ENCODE results near the gene LRRK2. TPM values are rescaled to one million over a fixed set of nuclear protein-coding genes. Genes with fewer than 3 reads are reported as not detected.

The LRRK2 gene
- total RNA-seq, 1 donor from 2014 or later: 11.0 TPM

DNA sequence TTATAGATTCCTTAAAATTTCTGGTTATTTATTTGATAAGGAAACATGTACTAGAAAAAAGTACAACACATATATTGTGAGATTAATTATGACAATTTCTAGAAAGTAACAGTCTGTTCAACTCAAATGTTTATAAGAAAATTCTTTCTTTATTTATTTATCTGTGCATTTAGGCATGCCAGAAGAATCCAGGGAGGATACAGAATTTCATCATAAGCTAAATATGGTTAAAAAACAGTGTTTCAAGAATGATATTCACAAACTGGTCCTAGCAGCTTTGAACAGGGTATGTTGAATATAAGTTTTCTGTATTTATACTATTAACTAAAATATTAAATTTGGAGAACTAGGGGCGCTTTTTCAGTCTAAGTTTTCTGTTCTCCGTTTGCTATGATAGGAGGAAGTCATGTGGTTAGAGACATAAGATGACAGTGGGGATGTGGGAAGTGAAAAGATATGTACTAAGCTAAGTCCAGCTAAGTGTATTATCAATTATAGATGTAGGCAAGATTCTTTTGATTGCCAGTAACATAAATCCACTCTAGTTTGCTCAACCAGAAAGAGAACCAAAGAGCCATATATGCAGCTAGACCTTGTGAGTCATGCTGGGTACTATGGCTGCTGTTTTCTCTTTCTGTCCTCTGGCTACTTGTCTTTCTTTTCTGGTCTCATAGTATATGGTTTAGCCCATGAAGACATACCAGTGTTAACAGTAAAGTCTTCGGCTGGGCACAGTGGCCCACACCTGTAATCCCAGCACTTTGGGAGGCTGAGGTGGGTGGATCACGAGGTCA lies 39.0 kb downstream of the LRRK2 start:
- Histone ChIP-seq H3K9ac (ENCODE audit: low read depth in 1 of 3, low read length in 3 of 3) (no peak overlapping the region), H3K9me3 (ENCODE audit: control insufficient read depth in 3 of 3, low read length in 3 of 3) (peaks cover 0 to 2% (median 0%) of the 10 kb centered on the region in 3 donors), H3K4me1 (ENCODE audit: control insufficient read depth in 3 of 3, insufficient read depth in 3 of 3, low read length in 3 of 3) (no peaks in the 10 kb centered on the region), H3K4me3 (ENCODE audit: low read length in 3 of 3) (no peak overlapping the region), H3K27me3 (ENCODE audit: control insufficient read depth in 3 of 3, insufficient read depth in 3 of 3, low read length in 3 of 3) (no peaks in the 10 kb centered on the region), H3K27ac (ENCODE audit: low read depth, low read length) (no peak overlapping the region), H3K36me3 (ENCODE audit: control insufficient read depth in 3 of 3, insufficient read depth in 3 of 3, low read length in 3 of 3) (peaks cover 0 to 20% (median 17%) of the 10 kb centered on the region in 3 donors)

GRCh38 chr12:40271981-40272664 lies 47.3 kb downstream of the LRRK2 start:
- Histone ChIP-seq H3K4me1 (ENCODE audit: control insufficient read depth in 3 of 3, insufficient read depth in 3 of 3, low read length in 3 of 3) (no peaks in the 10 kb centered on the region), H3K36me3 (ENCODE audit: control insufficient read depth in 3 of 3, insufficient read depth in 3 of 3, low read length in 3 of 3) (peaks cover 0 to 7% (median 0%) of the 10 kb centered on the region in 3 donors), H3K4me3 (ENCODE audit: low read length in 3 of 3) (no peak overlapping the region)

DNA sequence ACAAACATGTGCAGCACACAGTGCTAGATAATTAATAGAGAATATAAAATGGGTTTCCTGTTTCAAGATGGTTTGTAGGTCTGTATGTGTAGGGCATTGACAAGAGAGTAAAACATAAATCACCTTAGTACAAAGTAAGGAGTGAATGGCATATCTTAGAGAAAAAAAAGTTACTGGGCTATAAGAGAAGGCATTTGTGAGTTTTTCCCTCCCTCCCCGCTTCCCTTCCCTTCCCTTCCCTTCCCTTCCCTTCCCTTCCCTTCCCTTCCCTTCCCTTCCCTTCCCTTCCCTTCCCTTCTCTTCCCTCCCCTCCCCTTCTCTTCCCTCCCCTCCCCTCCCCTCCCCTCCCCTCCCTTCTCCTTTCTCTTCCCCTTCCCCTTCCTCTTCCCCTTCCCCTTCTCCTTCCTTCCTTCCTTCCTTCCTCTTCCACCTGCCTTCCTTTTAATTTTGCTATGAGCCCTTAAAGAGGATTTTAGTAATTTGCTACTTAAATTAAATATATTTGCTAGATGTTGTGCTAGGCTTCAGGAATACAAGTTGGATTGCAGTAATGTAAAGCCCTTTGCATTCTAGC lies 57.1 kb downstream of the LRRK2 start:
- H3K36me3 ChIP-seq (ENCODE audit: control insufficient read depth in 3 of 3, insufficient read depth in 3 of 3, low read length in 3 of 3): peaks cover 6 to 17% (median 8%) of the 10 kb centered on the region in 3 donors
- no peaks in the 10 kb centered on the region for H3K4me1 ChIP-seq (ENCODE audit: control insufficient read depth in 3 of 3, insufficient read depth in 3 of 3, low read length in 3 of 3)
- H3K27me3 ChIP-seq (ENCODE audit: control insufficient read depth in 3 of 3, insufficient read depth in 3 of 3, low read length in 3 of 3): no peaks in the 10 kb centered on the region
- no peaks in the 10 kb centered on the region for H3K9me3 ChIP-seq (ENCODE audit: control insufficient read depth in 3 of 3, low read length in 3 of 3)
- H3K27ac ChIP-seq (ENCODE audit: low read depth, low read length): no peak overlapping the region
- no peak overlapping the region for H3K4me3 ChIP-seq (ENCODE audit: low read length in 3 of 3)
- no peak overlapping the region for H3K9ac ChIP-seq (ENCODE audit: low read depth in 1 of 3, low read length in 3 of 3)

More at GRCh38 chr12:40271981-40272664, 47.3 kb downstream of the LRRK2 start:
- no peaks in the 10 kb centered on the region for H3K9me3 ChIP-seq (ENCODE audit: control insufficient read depth in 3 of 3, low read length in 3 of 3)
- no peak overlapping the region for H3K9ac ChIP-seq (ENCODE audit: low read depth in 1 of 3, low read length in 3 of 3)
- no peak overlapping the region for H3K27ac ChIP-seq (ENCODE audit: low read depth, low read length)
- H3K27me3 ChIP-seq (ENCODE audit: control insufficient read depth in 3 of 3, insufficient read depth in 3 of 3, low read length in 3 of 3): no peaks in the 10 kb centered on the region

- no peaks in the 10 kb centered on the region for H3K9me3 ChIP-seq (ENCODE audit: control insufficient read depth in 3 of 3, low read length in 3 of 3)
- no peaks in the 10 kb centered on the region for H3K27me3 ChIP-seq (ENCODE audit: control insufficient read depth in 3 of 3, insufficient read depth in 3 of 3, low read length in 3 of 3)
- H3K4me1 ChIP-seq (ENCODE audit: control insufficient read depth in 3 of 3, insufficient read depth in 3 of 3, low read length in 3 of 3): no peaks in the 10 kb centered on the region
- no peak overlapping the region for H3K9ac ChIP-seq (ENCODE audit: low read depth in 1 of 3, low read length in 3 of 3)
- no peak overlapping the region for H3K27ac ChIP-seq (ENCODE audit: low read depth, low read length)
- peaks cover 4 to 15% (median 8%) of the 10 kb centered on the region in 3 donors for H3K36me3 ChIP-seq (ENCODE audit: control insufficient read depth in 3 of 3, insufficient read depth in 3 of 3, low read length in 3 of 3)
- H3K4me3 ChIP-seq (ENCODE audit: low read length in 3 of 3): no peak overlapping the region
Observed at GRCh38 chr12:40286583-40286982, 61.8 kb downstream of the LRRK2 start.

DNA sequence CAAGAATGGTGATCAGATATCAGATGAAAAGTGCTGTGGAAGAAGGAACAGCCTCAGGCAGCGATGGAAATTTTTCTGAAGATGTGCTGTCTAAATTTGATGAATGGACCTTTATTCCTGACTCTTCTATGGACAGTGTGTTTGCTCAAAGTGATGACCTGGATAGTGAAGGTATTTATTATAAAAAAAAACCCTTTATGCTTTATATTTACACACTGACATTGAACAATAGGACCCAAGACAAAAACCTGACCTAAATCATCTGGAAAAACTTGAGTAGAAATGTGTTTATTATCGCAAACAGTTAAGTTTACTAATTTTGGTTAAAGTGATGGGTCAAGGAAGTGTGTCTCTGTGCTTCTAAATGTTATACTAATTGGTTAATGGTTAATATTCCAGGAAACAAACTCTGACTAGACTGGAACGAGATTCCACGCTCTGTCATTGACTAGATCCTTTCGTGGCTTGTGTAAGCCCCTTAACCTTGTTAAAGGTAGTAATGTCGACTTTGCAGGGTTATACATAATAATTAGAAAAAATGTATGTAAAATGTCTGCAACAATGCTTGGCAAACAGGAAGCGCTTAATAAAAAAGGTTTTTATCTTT lies 62.7 kb downstream of the LRRK2 start:
- Histone ChIP-seq H3K9me3 (ENCODE audit: control insufficient read depth in 3 of 3, low read length in 3 of 3) (no peaks in the 10 kb centered on the region), H3K27me3 (ENCODE audit: control insufficient read depth in 3 of 3, insufficient read depth in 3 of 3, low read length in 3 of 3) (no peaks in the 10 kb centered on the region), H3K4me1 (ENCODE audit: control insufficient read depth in 3 of 3, insufficient read depth in 3 of 3, low read length in 3 of 3) (no peaks in the 10 kb centered on the region), H3K4me3 (ENCODE audit: low read length in 3 of 3) (no peak overlapping the region), H3K27ac (ENCODE audit: low read depth, low read length) (no peak overlapping the region), H3K9ac (ENCODE audit: low read depth in 1 of 3, low read length in 3 of 3) (no peak overlapping the region), H3K36me3 (ENCODE audit: control insufficient read depth in 3 of 3, insufficient read depth in 3 of 3, low read length in 3 of 3) (peaks cover 4 to 15% (median 8%) of the 10 kb centered on the region in 3 donors)

- Histone ChIP-seq H3K9ac (ENCODE audit: low read depth in 1 of 3, low read length in 3 of 3) (no peak overlapping the region), H3K4me3 (ENCODE audit: low read length in 3 of 3) (no peak overlapping the region), H3K36me3 (ENCODE audit: control insufficient read depth in 3 of 3, insufficient read depth in 3 of 3, low read length in 3 of 3) (peaks cover 0 to 9% (median 2%) of the 10 kb centered on the region in 3 donors), H3K27ac (ENCODE audit: low read depth, low read length) (no peak overlapping the region), H3K9me3 (ENCODE audit: control insufficient read depth in 3 of 3, low read length in 3 of 3) (no peaks in the 10 kb centered on the region), H3K4me1 (ENCODE audit: control insufficient read depth in 3 of 3, insufficient read depth in 3 of 3, low read length in 3 of 3) (no peaks in the 10 kb centered on the region), H3K27me3 (ENCODE audit: control insufficient read depth in 3 of 3, insufficient read depth in 3 of 3, low read length in 3 of 3) (no peaks in the 10 kb centered on the region)
Observed at GRCh38 chr12:40292788-40293429, 68.1 kb downstream of the LRRK2 start.

DNA sequence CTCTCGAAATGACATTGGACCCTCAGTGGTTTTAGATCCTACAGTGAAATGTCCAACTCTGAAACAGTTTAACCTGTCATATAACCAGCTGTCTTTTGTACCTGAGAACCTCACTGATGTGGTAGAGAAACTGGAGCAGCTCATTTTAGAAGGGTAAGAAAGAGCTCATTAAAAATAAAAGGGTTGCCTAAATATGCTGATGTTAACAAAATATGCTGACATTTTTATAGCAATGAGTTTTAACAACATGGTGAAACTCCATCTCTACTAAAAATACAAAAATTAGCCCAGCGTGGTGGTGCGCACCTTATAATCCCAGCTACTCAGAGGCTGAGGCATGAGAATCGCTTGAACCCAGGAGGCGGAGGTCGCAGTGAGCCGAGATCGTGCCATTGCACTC lies 73.5 kb downstream of the LRRK2 start:
- Histone ChIP-seq H3K4me1 (ENCODE audit: control insufficient read depth in 3 of 3, insufficient read depth in 3 of 3, low read length in 3 of 3) (no peaks in the 10 kb centered on the region), H3K36me3 (ENCODE audit: control insufficient read depth in 3 of 3, insufficient read depth in 3 of 3, low read length in 3 of 3) (peaks cover 0 to 15% (median 9%) of the 10 kb centered on the region in 3 donors), H3K9me3 (ENCODE audit: control insufficient read depth in 3 of 3, low read length in 3 of 3) (no peaks in the 10 kb centered on the region), H3K4me3 (ENCODE audit: low read length in 3 of 3) (no peak overlapping the region), H3K9ac (ENCODE audit: low read depth in 1 of 3, low read length in 3 of 3) (no peak overlapping the region), H3K27me3 (ENCODE audit: control insufficient read depth in 3 of 3, insufficient read depth in 3 of 3, low read length in 3 of 3) (no peaks in the 10 kb centered on the region), H3K27ac (ENCODE audit: low read depth, low read length) (no peak overlapping the region)

DNA sequence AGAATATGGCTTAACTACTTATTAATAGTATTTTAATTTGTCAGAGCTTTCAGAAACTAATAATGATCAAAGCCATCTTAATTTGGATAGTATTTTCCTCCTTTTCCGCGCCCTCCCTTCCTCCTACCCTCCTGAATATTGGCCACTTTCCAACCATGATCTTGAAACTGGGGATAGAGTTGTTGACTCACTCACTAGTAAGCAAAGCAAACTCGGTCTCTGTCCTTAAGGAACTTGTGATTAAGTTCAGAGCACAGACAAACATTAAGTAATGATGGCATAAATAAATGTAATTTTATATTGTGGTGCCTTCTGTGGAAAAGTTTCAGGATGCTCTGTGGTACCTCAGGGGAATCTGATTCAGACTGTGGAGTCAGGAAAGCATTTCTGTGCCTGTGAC lies 75.7 kb downstream of the LRRK2 start:
- Histone ChIP-seq H3K27ac (ENCODE audit: low read depth, low read length) (no peak overlapping the region), H3K4me3 (ENCODE audit: low read length in 3 of 3) (no peak overlapping the region), H3K4me1 (ENCODE audit: control insufficient read depth in 3 of 3, insufficient read depth in 3 of 3, low read length in 3 of 3) (no peaks in the 10 kb centered on the region), H3K9me3 (ENCODE audit: control insufficient read depth in 3 of 3, low read length in 3 of 3) (no peaks in the 10 kb centered on the region), H3K9ac (ENCODE audit: low read depth in 1 of 3, low read length in 3 of 3) (no peak overlapping the region), H3K27me3 (ENCODE audit: control insufficient read depth in 3 of 3, insufficient read depth in 3 of 3, low read length in 3 of 3) (no peaks in the 10 kb centered on the region), H3K36me3 (ENCODE audit: control insufficient read depth in 3 of 3, insufficient read depth in 3 of 3, low read length in 3 of 3) (peaks cover 0 to 15% (median 15%) of the 10 kb centered on the region in 3 donors)

DNA sequence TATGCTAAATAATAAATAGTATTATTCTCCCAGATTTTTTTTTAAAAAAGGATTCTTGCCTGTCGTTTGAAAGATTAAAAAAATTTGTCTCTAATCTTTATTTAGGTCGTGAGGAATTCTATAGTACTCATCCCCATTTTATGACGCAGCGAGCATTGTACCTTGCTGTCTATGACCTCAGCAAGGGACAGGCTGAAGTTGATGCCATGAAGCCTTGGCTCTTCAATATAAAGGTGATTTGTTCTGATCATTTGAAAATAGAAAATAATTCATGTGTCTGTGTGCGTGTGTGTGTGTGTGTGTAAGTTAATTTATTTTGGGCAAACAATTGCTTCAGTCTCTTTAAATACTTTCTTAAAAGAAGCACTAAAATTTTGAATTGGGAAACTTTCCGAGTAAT lies 84.2 kb downstream of the LRRK2 start:
- H3K4me1 ChIP-seq (ENCODE audit: control insufficient read depth in 3 of 3, insufficient read depth in 3 of 3, low read length in 3 of 3): no peaks in the 10 kb centered on the region
- H3K27ac ChIP-seq (ENCODE audit: low read depth, low read length): no peak overlapping the region
- H3K9me3 ChIP-seq (ENCODE audit: control insufficient read depth in 3 of 3, low read length in 3 of 3): no peaks in the 10 kb centered on the region
- peaks cover 0 to 17% (median 2%) of the 10 kb centered on the region in 3 donors for H3K36me3 ChIP-seq (ENCODE audit: control insufficient read depth in 3 of 3, insufficient read depth in 3 of 3, low read length in 3 of 3)
- H3K4me3 ChIP-seq (ENCODE audit: low read length in 3 of 3): no peak overlapping the region
- no peak overlapping the region for H3K9ac ChIP-seq (ENCODE audit: low read depth in 1 of 3, low read length in 3 of 3)
- H3K27me3 ChIP-seq (ENCODE audit: control insufficient read depth in 3 of 3, insufficient read depth in 3 of 3, low read length in 3 of 3): no peaks in the 10 kb centered on the region

Measured in skeletal muscle tissue (tissue), 4 donors.